ENCODE measurements around the gene SPTB.

SPTB gene

GRCh38 chr14:64850369-64851137 is 29.2 kb downstream of the SPTB start:
- DNase-seq (ENCODE audit: low read depth): no peak

DNA sequence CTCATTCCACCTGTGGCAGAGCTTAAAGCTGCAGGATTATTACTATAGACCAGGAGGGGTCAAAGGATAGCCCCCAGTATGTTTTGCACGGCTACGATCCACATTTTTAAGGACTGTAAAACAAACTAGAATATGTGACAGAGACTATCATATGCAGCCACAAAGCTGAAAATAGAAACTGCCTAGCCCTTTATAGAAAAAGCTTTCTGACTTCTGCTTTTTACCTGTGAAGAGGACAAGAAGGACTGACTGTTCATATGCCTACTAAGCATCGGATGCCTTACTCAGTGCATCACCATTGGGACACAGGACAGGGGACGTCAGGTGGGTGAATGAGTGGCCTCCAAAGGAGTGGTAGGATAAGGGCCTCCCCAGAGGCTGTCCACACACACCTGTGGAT is 29.8 kb downstream of the SPTB start:
- no peak for DNase-seq (ENCODE audit: low read depth)

DNA sequence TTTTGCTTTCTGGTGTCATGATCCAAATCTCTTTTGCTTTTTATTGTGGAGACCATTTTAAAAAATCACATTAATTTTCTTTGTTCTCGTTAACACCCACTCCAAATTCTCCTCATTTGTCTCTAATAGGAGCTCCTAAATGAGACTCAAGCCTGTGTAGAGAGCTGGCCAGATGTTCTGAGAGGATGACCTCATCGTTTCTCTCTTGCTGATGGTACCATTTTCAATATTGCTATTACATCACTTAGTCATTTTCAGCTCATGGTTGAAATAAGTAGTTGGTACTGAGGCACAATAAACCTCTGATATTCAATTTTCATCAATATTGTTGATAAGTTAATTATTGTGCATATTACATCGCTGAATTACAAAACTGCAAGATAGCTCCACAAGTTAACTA is 31.5 kb downstream of the SPTB start:
- DNase-seq (ENCODE audit: low read depth): no peak

DNA sequence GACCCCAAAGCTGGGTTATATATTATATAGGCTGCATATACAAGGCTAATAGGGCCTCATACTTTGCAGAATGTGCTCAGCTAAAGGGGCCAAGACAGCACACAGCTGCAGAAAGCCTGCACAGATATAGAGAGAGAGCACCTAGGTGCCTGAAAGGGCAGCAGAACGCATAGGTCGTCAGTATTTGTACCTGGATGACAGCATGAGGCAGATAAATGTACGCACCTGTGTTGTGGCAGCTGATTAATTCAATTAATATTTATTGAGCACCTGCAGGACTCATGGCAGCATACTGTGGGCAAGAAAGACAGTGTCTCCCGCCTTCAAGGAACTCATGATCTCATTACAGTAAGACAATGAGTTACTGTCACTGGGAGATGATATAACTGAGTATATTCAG is 33.4 kb downstream of the SPTB start:
- no peak for DNase-seq (ENCODE audit: low read depth)

GRCh38 chr14:64845878-64846277 is 33.8 kb downstream of the SPTB start:
- DNase-seq (ENCODE audit: low read depth): peak; percentile 64

GRCh38 chr14:64844969-64845536 is 34.7 kb downstream of the SPTB start:
- no peak for DNase-seq (ENCODE audit: low read depth)

DNA sequence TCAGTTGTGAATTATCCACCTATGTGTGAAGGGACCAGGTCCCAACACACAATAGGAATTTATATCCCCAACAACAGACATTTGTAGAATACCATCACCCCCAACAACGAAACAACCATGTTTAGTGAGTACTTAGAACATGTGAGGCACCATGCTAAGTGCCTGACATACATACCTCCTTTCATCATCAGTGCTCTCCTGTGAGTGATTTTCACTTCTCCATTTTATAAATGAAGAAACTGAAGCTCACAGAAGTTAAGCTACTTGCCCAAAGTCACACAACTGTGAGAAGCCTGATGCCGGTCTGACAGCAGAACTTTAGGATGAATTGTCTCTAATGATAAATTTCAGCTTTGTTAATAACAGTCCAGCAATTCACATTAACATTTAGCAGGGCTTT is 35.4 kb downstream of the SPTB start:
- no peak for DNase-seq (ENCODE audit: low read depth)

DNA sequence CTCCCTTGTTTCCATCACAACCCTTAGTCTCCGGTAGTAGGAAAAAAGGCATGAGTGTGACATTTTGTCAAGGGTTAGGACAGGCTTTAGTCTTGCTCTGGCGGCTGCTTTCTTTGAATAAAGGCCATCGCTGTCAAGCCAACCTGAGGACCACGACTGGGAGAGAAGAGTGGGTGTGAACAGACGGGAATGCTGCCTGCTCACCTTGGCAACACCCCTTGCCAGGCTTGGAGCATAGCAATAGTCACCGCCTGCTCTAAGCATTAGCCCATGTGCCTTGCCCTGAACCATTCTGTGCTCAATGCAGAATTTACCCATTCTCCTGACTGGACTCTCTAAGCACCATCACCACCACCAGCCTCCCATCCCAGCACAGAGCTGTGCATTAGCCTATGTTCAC is 36.2 kb downstream of the SPTB start:
- DNase-seq (ENCODE audit: low read depth): no peak

GRCh38 chr14:64841772-64842750 is 37.6 kb downstream of the SPTB start:
- DNase-seq (ENCODE audit: low read depth): no peak

GRCh38 chr14:64841121-64841651 is 38.5 kb downstream of the SPTB start:
- peak; percentile 75 for DNase-seq (ENCODE audit: low read depth)

DNA sequence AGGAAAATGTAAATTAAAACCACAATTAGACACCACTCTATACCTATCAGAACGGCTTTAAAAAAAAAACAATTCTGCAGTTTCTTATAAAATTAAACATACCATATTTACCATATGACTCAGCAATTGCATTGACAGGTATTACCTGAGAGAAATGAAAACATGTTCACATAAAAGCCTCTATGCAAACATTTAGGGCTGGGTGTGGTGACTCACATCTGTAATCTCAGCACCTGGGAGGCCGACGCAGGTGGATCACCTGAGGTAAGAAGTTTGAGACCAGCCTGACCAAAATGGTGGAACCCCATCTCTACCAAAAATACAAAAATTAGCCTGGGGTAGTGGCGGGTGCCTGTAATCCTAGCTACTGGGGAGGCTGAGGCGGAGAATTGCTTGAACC is 41.1 kb downstream of the SPTB start:
- DNase-seq (ENCODE audit: low read depth): no peak

- DNase-seq (ENCODE audit: low read depth): no peak
These were observed 44.3 kb downstream of the SPTB start for GRCh38 chr14:64835431-64835830.

GRCh38 chr14:64834965-64835364 is 44.7 kb downstream of the SPTB start:
- no peak for DNase-seq (ENCODE audit: low read depth)

DNA sequence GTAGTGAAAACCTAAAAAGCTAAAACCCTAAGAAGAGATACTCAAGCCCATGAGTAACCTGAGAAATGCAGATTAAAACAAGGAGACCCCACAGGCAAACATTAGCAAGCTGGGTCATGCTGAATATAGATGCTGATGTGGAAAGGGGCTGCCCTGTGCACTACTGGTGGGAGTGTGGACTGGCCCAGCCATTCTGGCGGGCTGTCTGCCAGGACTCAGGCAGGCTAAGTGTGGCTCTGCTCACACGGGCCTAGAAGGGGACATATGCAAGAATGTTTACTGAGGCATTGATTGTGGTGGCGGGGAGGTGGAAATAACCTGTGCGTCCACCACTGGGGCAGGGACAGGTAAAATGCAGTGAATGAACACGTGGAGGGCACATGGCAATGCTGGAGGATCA is 48.3 kb downstream of the SPTB start:
- no peak for DNase-seq (ENCODE audit: low read depth)

- DNase-seq (ENCODE audit: low read depth): no peak
These were observed 48.7 kb downstream of the SPTB start for GRCh38 chr14:64830961-64831360.

GRCh38 chr14:64828071-64828470 is 51.6 kb downstream of the SPTB start:
- no peak for DNase-seq (ENCODE audit: low read depth)

DNA sequence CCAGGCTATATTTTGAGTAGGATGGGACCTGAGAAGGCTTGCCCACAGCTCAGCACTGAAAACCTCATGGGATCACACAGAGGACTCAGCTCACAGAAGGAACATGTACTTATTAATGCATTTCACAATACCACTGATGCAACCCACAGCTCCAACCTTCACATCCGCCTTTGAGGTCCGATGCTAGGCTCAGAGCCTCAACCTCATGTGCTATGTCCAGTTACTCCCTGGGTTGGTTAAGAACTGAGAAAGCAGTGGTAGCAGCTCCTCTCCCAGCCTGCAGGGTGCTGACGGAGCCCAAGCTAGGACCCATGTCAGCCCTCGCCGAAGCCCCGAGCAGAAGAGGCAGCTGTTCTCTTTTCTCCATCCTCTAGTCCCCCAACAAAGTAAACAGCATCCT is 52.9 kb downstream of the SPTB start:
- DNase-seq (ENCODE audit: low read depth): no peak

DNA sequence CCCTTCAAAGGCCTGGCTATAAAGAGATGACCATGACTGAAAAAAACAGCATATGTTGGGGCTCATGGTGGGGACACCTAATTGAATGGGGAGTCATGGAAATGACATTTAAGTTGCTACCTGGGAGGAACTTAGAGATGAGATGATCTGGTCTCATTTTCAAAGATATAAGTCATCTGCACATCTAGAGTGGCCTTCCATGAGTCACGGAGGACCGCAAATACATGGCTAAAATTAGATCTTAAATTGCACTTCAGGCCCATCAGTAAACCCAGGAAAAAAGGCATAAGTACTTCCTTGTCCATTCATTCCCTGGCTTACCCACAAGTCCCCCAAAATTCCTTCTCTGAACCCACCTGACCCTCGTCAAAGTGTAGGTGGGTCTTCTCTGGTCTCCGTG is 53.4 kb downstream of the SPTB start:
- peak; percentile 15 for DNase-seq (ENCODE audit: low read depth)

- no peak for DNase-seq (ENCODE audit: low read depth)
These were observed 54.2 kb downstream of the SPTB start for GRCh38 chr14:64825509-64825908.

DNA sequence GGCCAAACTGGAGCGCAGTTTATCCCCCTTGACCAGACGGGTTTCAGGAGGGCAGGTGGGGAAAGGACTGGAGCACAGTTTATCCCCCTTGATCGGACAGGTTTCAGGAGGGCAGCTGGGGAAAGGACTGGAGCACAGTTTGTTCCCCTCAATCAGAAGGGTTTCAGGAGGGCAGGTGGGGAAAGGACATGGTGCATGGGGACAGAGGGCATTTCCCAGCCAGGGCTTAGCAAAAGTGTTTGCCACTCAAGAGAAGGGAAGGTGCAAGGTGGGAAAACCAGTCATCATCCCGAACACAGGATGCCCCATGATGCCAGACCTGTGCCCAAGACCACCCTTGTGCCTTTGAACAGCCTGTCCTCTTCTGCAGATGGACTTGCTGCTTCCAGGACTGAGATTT is 54.7 kb downstream of the SPTB start:
- DNase-seq (ENCODE audit: low read depth): no peak

DNA sequence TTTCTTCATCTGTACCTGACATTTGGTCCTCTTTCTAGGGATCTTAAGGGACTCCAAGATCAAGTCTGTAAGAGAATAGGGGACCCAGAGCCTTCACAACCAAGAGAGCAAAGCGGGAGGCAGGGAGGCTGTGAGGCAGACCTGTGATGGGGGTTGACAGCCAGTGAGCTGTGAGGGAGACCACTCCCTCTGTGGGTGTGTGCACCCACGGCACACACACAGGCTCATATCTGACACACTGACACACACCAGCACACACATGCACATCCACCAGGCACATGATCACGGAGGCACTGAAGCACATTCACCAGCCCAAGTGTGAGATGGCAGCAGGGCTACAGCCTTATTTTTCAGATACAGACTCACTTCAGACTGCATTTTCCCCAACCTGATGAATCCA is 55.2 kb downstream of the SPTB start:
- DNase-seq (ENCODE audit: low read depth): no peak

DNA sequence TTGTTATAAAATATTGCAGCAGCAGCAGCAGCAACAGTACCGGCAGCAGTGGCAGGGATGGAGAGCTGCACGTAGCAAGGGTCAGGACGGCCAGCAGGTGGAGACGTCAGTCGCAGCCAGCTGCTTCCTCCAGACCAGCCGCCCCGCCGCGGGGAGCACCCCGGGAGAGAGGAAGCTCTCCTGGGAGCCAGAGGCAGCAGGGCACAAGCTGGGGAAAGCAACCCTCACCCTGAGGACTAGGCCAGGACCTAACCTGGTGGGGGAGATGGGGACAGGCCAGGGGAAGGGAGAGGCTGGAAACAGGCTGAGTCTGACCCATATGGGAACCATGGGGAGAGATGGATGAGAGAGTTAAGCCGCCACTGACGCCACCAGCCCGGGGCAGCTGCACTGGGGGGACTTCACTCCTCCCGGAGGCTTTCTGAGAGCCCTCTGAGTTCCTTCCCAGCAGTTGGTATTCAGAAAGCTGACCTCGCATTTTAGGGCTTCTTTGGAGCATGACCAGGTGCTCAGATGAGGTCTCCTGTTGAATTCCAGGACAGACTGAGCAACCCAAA is 56.3 kb downstream of the SPTB start:
- peak; percentile 82 for DNase-seq (ENCODE audit: low read depth)

All from ELR (cell line).